Measurements from ENCODE around the gene ZC3H12C. TPM values are rescaled to one million over a fixed set of nuclear protein-coding genes. Genes with fewer than 3 reads are reported as not detected.

ZC3H12C gene
- total RNA-seq, 4 donors from 2014 or later, result 5.5 to 10.1 (median 7.8) TPM

DNA sequence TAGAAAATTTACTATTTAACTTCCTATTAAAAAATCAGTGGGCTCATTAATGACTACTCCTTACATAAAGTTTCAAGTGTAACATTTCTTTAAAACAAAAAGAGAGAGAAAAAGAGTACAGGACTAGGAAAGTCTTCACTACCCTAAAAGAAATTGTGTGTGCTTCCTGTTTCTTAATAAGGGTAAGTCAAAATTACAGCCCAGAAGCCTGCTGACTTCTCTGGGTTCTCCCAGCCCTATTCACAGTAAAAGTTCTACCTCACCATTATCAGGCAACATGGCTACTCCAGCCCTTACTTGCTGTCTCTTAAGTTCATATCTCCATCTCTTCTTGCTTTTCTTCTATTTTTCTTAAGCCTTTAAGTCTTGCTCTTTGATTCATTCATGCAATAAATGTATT is 20.3 kb upstream of the ZC3H12C start:
- no peak overlapping the region for H3K4me3 ChIP-seq
- TF ChIP-seq POLR2A (IDR thresholded peaks at IDR 0.05), result no peak
- TF ChIP-seq, protein P1, sequence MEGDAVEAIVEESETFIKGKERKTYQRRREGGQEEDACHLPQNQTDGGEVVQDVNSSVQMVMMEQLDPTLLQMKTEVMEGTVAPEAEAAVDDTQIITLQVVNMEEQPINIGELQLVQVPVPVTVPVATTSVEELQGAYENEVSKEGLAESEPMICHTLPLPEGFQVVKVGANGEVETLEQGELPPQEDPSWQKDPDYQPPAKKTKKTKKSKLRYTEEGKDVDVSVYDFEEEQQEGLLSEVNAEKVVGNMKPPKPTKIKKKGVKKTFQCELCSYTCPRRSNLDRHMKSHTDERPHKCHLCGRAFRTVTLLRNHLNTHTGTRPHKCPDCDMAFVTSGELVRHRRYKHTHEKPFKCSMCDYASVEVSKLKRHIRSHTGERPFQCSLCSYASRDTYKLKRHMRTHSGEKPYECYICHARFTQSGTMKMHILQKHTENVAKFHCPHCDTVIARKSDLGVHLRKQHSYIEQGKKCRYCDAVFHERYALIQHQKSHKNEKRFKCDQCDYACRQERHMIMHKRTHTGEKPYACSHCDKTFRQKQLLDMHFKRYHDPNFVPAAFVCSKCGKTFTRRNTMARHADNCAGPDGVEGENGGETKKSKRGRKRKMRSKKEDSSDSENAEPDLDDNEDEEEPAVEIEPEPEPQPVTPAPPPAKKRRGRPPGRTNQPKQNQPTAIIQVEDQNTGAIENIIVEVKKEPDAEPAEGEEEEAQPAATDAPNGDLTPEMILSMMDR (IDR thresholded peaks at IDR 0.05), result no peak

DNA sequence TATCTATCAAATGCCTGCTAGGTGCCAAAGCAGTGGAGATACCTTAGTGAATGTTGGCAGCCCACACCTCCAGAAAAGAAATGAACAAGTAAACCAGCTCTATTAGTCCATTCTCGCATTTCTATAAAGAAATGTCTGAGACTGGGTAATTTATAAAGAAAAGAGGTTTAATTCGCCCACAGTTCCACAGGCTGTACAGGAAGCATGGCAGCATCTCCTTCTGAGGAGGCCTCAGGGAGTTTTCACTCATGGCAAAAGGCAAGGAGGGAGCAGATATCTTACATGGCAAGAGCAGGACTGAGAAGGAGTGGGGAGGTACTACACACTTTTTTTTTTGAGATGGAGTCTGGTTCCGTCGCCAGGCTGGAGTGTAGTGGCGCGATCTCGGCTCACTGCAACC is 18.7 kb upstream of the ZC3H12C start:
- peaks cover 4 to 12% (median 9%) of the 10 kb centered on the region in 3 donors for H3K4me1 ChIP-seq
- no peak overlapping the region for H3K4me3 ChIP-seq
- no peak for DNase-seq
- H3K36me3 ChIP-seq, result no peaks in the 10 kb centered on the region
- TF ChIP-seq POLR2A (IDR thresholded peaks at IDR 0.05), result no peak
- TF ChIP-seq, protein P1 (IDR thresholded peaks at IDR 0.05), result no peak
- intact Hi-C loops (cut with DNase I), result no loop called here
- 88 to 97% methylated on average over 7 of the region's 7 CpGs for WGBS, 2 donors
- H3K27me3 ChIP-seq, result no peaks in the 10 kb centered on the region
- peaks cover 0 to 6% (median 0%) of the 10 kb centered on the region in 3 donors for H3K9me3 ChIP-seq
- H3K27ac ChIP-seq, result no peak overlapping the region

More for the DNA sequence above, 20.3 kb upstream of the ZC3H12C start:
- Histone ChIP-seq H3K9me3 (no peaks in the 10 kb centered on the region), H3K27me3 (no peaks in the 10 kb centered on the region), H3K27ac (no peak overlapping the region), H3K36me3 (no peaks in the 10 kb centered on the region), H3K4me1 (peaks cover 4 to 21% (median 9%) of the 10 kb centered on the region in 3 donors)
- intact Hi-C loops (cut with DNase I), result no loop called here
- no peak for DNase-seq

DNA sequence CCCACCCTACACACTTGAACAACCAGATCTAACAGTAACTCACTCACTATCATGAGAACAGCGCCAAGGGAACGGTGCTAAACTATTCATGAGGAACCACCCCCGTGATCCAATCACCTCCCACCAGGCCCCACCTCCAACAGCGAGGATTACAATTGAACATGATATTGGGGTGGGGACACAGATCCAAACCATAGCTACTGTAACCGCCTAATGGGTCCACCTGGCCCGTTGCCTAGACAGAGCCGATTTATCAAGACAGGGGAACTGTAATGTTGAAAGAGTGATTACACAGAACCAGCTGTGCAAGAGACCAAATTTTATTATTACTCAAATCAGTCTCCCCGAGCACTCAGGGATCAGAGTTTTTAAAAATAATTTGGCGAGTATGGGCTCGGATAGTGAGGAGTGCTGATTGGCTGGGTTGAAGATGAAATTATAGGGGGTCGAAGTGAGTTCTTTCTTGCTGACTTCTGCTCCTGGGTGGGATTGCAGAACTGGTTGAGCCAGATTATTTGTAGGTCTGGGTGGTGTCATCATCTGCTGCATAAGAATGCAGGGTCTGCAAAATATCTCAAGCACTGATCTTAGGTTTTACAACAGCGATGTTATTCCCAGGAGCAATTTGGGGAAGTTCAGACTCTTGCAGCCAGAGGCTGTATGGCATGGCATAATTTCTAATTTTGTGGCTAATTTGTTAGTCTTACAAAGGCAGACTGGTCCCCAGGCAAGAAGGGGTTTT is 17.9 kb upstream of the ZC3H12C start:
- no peaks in the 10 kb centered on the region for H3K36me3 ChIP-seq
- TF ChIP-seq POLR2A (IDR thresholded peaks at IDR 0.05), result no peak
- TF ChIP-seq, protein P1 (IDR thresholded peaks at IDR 0.05), result no peak
- peaks cover 0 to 6% (median 0%) of the 10 kb centered on the region in 3 donors for H3K9me3 ChIP-seq
- WGBS, 2 donors, result 70 to 78% methylated on average over 9 of the region's 12 CpGs
- H3K4me1 ChIP-seq, result peaks cover 4 to 11% (median 9%) of the 10 kb centered on the region in 3 donors
- H3K4me3 ChIP-seq, result no peak overlapping the region
- no peak for DNase-seq
- intact Hi-C loops (cut with DNase I), result no loop called here
- no peak overlapping the region for H3K27ac ChIP-seq
- H3K27me3 ChIP-seq, result no peaks in the 10 kb centered on the region

DNA sequence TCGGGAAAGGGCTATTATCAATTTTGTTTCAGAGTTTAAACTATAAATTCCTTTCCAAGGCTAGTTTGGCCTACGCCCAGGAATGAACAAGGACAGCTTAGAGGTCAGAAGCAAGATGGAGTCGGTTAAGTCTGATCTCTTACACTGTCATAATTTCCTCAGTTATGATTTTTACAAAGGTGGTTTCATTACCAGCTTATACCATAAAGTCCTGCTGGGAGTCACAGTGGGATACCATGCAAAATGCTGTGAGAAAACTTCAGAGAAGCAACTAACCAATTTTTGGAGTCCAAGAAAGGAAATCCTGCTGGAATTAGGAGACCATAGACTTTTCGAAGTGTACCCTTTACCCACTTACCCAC is 17.4 kb upstream of the ZC3H12C start:
- peaks cover 4 to 11% (median 9%) of the 10 kb centered on the region in 3 donors for H3K4me1 ChIP-seq
- WGBS, 2 donors, result 59 to 64% methylated on average over 3 to 4 of the region's 4 CpGs
- intact Hi-C loops (cut with DNase I), result no loop called here
- peaks cover 0 to 6% (median 0%) of the 10 kb centered on the region in 3 donors for H3K9me3 ChIP-seq
- H3K4me3 ChIP-seq, result no peak overlapping the region
- TF ChIP-seq, protein P1 (IDR thresholded peaks at IDR 0.05), result no peak
- TF ChIP-seq POLR2A (IDR thresholded peaks at IDR 0.05), result no peak
- no peak overlapping the region for H3K27ac ChIP-seq
- no peak for DNase-seq
- no peaks in the 10 kb centered on the region for H3K27me3 ChIP-seq
- no peaks in the 10 kb centered on the region for H3K36me3 ChIP-seq

DNA sequence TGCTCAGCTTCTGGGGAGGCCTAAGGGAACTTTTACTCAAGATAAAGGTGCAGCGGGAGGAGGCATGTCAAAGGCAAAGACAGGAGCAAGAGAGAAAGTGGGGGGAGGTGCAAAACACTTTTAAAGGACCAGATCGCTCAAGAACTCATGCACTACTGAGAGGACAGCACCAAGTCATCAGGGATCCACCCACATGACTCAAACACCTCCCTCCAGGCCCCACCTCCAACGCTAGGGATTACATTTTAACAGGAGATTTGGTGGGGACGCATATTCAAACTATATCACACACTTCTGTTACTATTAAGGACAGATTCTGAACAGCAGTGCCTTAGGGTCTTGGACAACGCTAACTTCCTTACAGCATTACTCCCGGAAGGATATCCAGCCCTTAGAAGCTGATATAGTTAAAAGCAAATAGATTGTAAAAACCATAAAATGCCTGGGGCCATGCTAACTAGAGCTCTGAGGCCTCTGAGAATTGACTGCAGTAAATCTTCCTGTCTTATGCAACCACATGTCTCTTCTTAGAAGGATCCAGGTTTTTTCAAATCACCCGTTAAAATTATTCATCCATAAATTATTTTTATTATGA is 16.7 kb upstream of the ZC3H12C start:
- H3K4me3 ChIP-seq, result no peak overlapping the region
- TF ChIP-seq POLR2A (IDR thresholded peaks at IDR 0.05), result no peak
- TF ChIP-seq, protein P1 (IDR thresholded peaks at IDR 0.05), result no peak
- H3K9me3 ChIP-seq, result peaks cover 0 to 6% (median 0%) of the 10 kb centered on the region in 3 donors
- H3K27me3 ChIP-seq, result no peaks in the 10 kb centered on the region
- H3K4me1 ChIP-seq, result peaks cover 4 to 11% (median 9%) of the 10 kb centered on the region in 3 donors
- no peaks in the 10 kb centered on the region for H3K36me3 ChIP-seq
- no peak for DNase-seq
- intact Hi-C loops (cut with DNase I), result no loop called here
- 16 to 41% methylated on average over 7 of the region's 7 CpGs for WGBS, 2 donors
- no peak overlapping the region for H3K27ac ChIP-seq

Data from esophagus squamous epithelium (tissue), 5 donors.